Measurements from ENCODE around the gene TMEM89.

The TMEM89 gene

DNA sequence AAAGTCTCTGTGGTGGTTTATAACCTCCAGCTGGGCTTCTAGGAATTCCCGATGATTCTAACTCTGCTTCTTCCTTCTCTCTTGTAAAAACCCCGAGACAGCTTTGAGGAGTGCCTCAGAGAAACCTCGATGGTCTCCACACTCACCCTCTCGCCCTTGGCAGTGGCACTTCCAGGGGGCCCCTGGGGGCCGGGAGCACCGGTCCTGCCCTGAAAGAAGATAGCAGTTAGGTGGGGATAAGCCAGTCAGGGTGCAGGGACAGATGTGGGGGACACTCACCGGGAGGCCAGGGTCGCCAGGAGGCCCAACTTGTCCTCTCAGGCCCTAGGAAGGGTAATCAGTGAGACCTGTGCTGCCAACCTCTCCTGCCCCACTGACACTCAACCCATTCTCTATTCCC, 36.2 kb downstream of the TMEM89 start:
- no peak for DNase-seq

DNA sequence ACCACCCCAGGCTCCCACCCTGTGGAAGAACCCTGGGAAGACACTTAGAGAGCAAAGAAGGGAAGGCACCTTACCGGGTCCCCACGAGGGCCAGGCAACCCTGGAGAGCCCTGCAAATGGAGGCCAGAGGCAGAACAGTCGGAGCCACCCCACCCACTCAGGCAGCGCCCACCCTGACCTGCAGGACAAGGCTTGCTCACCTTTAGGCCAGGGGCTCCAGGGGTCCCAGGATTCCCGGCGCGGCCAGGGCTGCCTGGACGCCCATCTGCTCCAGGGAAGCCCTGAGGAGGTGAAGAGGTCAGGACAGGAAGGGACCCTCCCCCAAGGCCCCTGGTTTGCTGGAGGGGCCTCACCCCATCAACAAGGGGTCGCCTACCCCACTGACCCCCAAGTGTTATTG, 36.7 kb downstream of the TMEM89 start:
- DNase-seq, result no peak

DNA sequence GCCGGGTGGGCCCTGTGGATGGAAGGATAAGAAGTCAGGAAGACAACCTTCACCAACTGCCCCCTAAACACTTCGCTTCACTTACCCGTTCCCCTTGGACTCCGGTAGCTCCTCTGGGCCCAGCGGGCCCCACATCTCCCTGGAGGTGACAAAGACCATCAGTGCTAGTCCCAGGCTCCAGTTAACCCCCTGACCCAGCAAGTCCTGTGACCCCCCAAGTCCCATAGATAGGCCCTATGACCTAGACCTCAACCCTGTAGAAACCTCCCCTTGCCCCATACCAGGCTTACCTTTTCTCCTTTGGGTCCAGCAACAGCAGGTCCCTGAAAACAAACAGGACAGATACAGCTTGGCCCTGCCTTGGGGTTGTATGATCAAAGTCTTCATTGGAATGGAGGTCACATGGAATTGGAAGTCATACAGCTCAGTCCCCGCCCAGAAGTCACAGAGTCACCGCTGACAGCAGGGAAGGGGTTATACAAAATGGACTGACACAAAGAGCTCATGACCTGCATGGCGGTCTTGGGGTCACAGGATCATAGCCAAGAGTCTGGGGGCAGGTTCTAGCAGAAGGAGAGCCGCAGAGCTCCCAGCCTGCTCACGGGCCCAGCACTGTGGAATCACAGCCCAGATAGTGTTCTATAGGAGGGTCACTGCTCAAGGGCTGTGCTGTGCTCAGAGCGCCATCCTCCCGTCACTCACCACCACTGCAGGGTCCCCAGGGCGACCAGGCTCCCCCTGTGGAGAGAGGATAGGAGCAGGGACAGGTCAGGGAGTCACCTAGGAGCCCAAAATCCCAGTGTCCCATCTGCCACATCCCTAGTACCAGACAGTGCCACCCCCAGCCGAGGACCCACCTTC, 39.7 kb downstream of the TMEM89 start:
- no peak for DNase-seq

DNA sequence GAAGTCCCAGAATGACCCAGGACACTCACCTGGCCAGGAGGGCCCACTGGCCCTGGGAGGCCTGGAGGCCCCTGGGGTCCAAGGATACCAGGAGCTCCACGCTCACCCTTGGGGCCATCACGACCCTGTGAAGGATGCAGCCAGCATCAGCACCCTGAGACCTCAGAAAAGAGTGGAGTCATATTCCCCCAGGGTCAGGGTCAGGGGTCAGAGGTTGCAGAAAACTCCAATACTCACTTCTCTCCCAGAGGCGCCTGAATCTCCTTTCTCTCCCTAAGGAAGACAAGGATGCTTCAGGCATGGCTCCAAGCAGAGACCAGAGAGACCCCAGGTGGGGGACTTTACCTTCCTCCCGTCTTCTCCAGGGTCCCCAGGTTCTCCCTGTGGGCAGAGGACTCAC, 44.9 kb downstream of the TMEM89 start:
- no peak for DNase-seq

DNA sequence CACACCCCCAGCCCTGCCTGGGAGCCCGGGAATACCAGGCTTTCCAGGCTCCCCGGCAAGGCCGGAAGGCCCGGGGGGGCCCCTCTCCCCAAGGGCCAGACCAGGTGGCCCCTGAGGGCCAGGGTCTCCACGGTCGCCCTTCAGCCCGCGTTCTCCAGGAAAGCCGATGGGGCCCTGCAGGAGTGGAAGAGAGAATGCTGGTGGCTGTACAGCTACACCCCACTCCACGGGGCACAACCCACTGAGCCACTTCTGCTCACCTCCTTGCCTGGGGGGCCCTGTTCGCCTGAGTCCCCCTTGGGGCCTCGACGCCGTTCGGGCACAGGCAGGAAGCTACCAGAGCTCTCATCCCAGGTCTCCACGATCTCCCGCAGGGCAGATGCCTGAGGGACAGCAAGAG, 46.2 kb downstream of the TMEM89 start:
- DNase-seq, result no peak

DNA sequence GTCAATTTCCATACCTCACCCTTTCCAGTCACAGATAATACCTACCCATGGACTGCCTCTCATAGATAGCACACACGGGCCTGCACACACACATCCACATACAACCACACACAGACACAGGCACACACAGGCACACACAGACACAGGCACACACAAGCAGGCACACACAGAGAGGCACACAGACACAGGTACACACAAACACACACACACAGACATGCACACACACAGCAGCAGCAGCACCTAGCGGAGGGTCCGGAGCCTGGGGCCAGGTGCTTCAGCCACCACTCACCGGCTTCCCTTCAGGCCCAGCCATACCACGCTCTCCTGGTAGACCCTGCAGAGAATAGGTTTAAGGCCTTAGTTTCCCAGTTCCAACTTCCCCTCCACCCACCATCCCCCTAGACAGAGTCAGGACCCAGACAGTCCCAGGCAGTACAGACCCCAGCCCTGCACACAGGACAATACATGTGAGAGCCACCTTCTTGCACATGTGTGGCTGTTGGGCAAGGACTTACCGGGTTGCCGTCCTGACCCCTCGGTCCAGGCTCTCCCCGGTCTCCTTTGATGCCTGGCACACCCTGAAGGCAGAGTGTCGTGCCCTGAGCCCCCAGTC, 47.5 kb downstream of the TMEM89 start:
- no peak for DNase-seq

DNA sequence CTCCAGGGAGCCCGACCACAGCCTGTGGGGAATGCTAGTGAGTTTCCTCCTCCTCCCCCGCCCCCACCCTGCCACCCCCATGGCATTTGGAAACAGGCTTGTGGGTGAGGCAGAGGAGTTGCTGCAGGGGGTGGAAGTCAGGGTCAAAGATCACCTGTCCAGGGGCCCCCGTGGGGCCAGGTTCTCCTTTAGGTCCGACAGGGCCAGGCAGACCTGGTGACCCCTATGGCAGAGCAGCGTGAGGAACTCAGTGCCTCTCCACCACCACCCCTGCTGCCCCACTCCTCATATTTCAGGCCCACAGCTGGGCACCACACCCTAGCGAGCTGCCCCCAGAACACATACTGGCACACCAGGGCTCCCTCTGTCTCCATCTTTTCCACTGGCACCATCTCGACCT, 49.1 kb downstream of the TMEM89 start:
- DNase-seq, result no peak

DNA sequence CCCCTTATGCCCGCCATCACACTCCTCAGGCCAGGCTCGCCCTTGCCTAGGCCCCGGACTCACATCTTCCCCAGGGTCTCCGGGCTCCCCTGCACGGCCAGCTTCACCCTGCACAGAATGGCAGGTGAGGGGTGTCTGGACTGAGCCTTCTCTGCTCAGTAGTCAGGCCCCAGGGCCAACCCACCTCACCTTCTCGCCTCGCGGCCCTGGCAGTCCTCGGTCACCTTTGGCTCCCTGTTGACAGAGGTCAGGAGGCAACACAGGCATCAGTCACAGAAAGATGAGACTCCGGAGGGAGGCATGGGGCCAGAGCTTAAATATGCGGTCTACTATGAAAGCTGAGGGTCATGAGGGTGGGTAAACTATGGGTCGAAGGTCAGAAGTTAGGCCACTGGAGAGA, 49.6 kb downstream of the TMEM89 start:
- no peak for DNase-seq
